Liver (tissue), 3 donors: ENCODE data around the gene PCDHGA7.

Source experiments
- TAF1 ChIP-seq: conservative IDR thresholded peaks from 2 replicates; pipeline ENCODE4 v1.6.1; 2016; ENCODE audit warnings: antibody characterized with exemption, mild to moderate bottlenecking
- YY1 ChIP-seq: IDR thresholded peaks from 2 replicates; pipeline ENCODE4 v1.6.1; 2016; ENCODE audit warnings: antibody characterized with exemption, mild to moderate bottlenecking
- TF ChIP-seq, protein P1 (sequence below): IDR thresholded peaks from 2 replicates; pipeline ENCODE4 v1.6.1; 2016; ENCODE audit warnings: antibody characterized with exemption, mild to moderate bottlenecking
- TF ChIP-seq, protein P2 (sequence below): IDR thresholded peaks from 2 replicates; pipeline ENCODE4 v1.6.1; 2016; ENCODE audit warnings: antibody characterized with exemption
- TF ChIP-seq, protein P3 (sequence below): fragments of 150-350 bp; IDR thresholded peaks from 2 replicates; pipeline ENCODE4 v1.5.1; 2017; ENCODE audit warnings: improper control_type of control experiment, low read depth, low read length; ENCODE audit not compliant: missing input control
- TF ChIP-seq, protein P4 (sequence below): IDR thresholded peaks from 2 replicates; pipeline ENCODE4 v1.6.1; 2016; ENCODE audit warnings: antibody characterized with exemption
- TF ChIP-seq, protein P5 (sequence below): IDR thresholded peaks from 2 replicates; pipeline ENCODE4 v1.6.1; 2016; ENCODE audit warnings: antibody characterized with exemption
- donor health status: healthy.
- donor health status: healthy.

DNA sequence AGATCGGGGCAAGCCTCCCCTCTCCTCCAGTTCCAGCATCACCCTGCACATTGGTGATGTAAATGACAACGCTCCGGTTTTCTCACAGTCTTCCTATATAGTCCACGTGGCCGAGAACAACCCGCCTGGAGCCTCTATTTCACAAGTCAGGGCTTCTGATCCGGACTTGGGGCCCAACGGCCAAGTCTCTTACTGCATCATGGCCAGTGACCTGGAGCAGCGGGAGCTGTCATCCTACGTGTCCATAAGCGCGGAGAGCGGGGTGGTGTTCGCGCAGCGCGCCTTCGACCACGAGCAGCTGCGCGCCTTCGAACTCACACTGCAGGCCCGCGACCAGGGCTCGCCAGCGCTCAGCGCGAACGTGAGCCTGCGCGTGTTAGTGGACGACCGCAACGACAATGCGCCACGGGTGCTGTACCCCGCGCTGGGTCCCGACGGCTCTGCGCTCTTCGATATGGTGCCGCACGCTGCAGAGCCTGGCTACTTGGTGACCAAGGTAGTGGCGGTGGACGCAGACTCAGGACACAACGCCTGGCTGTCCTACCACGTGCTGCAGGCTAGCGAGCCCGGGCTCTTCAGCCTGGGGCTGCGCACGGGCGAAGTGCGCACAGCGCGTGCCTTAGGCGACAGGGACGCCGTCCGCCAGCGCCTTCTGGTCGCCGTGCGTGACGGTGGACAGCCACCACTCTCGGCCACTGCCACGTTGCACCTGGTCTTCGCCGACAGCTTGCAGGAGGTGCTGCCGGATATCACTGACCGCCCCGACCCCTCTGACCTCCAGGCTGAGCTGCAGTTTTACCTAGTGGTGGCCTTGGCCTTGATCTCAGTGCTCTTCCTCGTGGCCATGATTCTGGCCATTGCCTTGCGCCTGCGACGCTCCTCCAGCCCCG lies 6.9 kb downstream of the PCDHGA7 start:
- TF ChIP-seq, protein P1, sequence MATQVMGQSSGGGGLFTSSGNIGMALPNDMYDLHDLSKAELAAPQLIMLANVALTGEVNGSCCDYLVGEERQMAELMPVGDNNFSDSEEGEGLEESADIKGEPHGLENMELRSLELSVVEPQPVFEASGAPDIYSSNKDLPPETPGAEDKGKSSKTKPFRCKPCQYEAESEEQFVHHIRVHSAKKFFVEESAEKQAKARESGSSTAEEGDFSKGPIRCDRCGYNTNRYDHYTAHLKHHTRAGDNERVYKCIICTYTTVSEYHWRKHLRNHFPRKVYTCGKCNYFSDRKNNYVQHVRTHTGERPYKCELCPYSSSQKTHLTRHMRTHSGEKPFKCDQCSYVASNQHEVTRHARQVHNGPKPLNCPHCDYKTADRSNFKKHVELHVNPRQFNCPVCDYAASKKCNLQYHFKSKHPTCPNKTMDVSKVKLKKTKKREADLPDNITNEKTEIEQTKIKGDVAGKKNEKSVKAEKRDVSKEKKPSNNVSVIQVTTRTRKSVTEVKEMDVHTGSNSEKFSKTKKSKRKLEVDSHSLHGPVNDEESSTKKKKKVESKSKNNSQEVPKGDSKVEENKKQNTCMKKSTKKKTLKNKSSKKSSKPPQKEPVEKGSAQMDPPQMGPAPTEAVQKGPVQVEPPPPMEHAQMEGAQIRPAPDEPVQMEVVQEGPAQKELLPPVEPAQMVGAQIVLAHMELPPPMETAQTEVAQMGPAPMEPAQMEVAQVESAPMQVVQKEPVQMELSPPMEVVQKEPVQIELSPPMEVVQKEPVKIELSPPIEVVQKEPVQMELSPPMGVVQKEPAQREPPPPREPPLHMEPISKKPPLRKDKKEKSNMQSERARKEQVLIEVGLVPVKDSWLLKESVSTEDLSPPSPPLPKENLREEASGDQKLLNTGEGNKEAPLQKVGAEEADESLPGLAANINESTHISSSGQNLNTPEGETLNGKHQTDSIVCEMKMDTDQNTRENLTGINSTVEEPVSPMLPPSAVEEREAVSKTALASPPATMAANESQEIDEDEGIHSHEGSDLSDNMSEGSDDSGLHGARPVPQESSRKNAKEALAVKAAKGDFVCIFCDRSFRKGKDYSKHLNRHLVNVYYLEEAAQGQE, result no peak
- TF ChIP-seq TAF1 (no peak), YY1 (no peak)
- TF ChIP-seq, protein P2, sequence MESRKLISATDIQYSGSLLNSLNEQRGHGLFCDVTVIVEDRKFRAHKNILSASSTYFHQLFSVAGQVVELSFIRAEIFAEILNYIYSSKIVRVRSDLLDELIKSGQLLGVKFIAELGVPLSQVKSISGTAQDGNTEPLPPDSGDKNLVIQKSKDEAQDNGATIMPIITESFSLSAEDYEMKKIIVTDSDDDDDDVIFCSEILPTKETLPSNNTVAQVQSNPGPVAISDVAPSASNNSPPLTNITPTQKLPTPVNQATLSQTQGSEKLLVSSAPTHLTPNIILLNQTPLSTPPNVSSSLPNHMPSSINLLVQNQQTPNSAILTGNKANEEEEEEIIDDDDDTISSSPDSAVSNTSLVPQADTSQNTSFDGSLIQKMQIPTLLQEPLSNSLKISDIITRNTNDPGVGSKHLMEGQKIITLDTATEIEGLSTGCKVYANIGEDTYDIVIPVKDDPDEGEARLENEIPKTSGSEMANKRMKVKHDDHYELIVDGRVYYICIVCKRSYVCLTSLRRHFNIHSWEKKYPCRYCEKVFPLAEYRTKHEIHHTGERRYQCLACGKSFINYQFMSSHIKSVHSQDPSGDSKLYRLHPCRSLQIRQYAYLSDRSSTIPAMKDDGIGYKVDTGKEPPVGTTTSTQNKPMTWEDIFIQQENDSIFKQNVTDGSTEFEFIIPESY, result no peak
- TF ChIP-seq, protein P3, sequence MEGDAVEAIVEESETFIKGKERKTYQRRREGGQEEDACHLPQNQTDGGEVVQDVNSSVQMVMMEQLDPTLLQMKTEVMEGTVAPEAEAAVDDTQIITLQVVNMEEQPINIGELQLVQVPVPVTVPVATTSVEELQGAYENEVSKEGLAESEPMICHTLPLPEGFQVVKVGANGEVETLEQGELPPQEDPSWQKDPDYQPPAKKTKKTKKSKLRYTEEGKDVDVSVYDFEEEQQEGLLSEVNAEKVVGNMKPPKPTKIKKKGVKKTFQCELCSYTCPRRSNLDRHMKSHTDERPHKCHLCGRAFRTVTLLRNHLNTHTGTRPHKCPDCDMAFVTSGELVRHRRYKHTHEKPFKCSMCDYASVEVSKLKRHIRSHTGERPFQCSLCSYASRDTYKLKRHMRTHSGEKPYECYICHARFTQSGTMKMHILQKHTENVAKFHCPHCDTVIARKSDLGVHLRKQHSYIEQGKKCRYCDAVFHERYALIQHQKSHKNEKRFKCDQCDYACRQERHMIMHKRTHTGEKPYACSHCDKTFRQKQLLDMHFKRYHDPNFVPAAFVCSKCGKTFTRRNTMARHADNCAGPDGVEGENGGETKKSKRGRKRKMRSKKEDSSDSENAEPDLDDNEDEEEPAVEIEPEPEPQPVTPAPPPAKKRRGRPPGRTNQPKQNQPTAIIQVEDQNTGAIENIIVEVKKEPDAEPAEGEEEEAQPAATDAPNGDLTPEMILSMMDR, result no peak
- TF ChIP-seq, protein P4, sequence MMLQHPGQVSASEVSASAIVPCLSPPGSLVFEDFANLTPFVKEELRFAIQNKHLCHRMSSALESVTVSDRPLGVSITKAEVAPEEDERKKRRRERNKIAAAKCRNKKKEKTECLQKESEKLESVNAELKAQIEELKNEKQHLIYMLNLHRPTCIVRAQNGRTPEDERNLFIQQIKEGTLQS, result no peak
- TF ChIP-seq, protein P5, sequence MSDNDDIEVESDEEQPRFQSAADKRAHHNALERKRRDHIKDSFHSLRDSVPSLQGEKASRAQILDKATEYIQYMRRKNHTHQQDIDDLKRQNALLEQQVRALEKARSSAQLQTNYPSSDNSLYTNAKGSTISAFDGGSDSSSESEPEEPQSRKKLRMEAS, result no peak
